Activated T-cell treated with anti-CD3 and anti-CD28 coated beads for 24 hours (primary cell): ENCODE results near the gene OLA1.

Experiments used
- DNase-seq: peaks from one replicate; pipeline ENCODE4 v3.0.0-alpha.2; 2020; ENCODE audit warnings: low read depth

OLA1 gene

GRCh38 chr2:174062934-174063333 is 185.4 kb downstream of the OLA1 start:
- no peak for DNase-seq

GRCh38 chr2:174059884-174060244 is 188.5 kb downstream of the OLA1 start:
- no peak for DNase-seq

GRCh38 chr2:174059178-174059883 is 189.0 kb downstream of the OLA1 start:
- no peak for DNase-seq

- DNase-seq: no peak
Measured at GRCh38 chr2:174058456-174058855, 189.9 kb downstream of the OLA1 start.

GRCh38 chr2:174058026-174058425 is 190.3 kb downstream of the OLA1 start:
- no peak for DNase-seq

- DNase-seq: no peak
Measured at GRCh38 chr2:174054926-174055325, 193.4 kb downstream of the OLA1 start.

GRCh38 chr2:174053355-174054151 is 194.8 kb downstream of the OLA1 start:
- no peak for DNase-seq

GRCh38 chr2:174052584-174052976 is 195.8 kb downstream of the OLA1 start:
- DNase-seq: no peak

GRCh38 chr2:174051741-174052583 is 196.4 kb downstream of the OLA1 start:
- DNase-seq: no peak

- DNase-seq: no peak
Measured at GRCh38 chr2:174051068-174051467, 197.3 kb downstream of the OLA1 start.

- DNase-seq: no peak
Measured at GRCh38 chr2:174049895-174050294, 198.4 kb downstream of the OLA1 start.

- DNase-seq: no peak
Measured at GRCh38 chr2:174048243-174048642, 200.1 kb downstream of the OLA1 start.

- no peak for DNase-seq
Measured at GRCh38 chr2:174047746-174048145, 200.6 kb downstream of the OLA1 start.

GRCh38 chr2:174046172-174046571 is 202.2 kb downstream of the OLA1 start:
- DNase-seq: no peak

- no peak for DNase-seq
Measured at GRCh38 chr2:174044556-174044955, 203.8 kb downstream of the OLA1 start.

GRCh38 chr2:174040417-174040701 is 208.0 kb downstream of the OLA1 start:
- no peak for DNase-seq

GRCh38 chr2:174039551-174040416 is 208.5 kb downstream of the OLA1 start:
- peak; percentile 77 for DNase-seq

- no peak for DNase-seq
Measured at GRCh38 chr2:174038462-174038861, 209.9 kb downstream of the OLA1 start.

GRCh38 chr2:174036825-174037224 is 211.5 kb downstream of the OLA1 start:
- DNase-seq: no peak

GRCh38 chr2:174035981-174036742 is 212.2 kb downstream of the OLA1 start:
- DNase-seq: no peak

GRCh38 chr2:174035117-174035635 is 213.2 kb downstream of the OLA1 start:
- DNase-seq: no peak
